HG02798 (cell line): Measurements from ENCODE around the gene ZBTB32.
A peak's percentile ranks its signal among the peaks of the same experiment; 100 is the strongest.

Experiments
- ATAC-seq: cut with Tn5 transposase; IDR thresholded peaks from one replicate; pipeline ENCODE4 v1.9.1; 2021; ENCODE audit warnings: mild to moderate bottlenecking; ENCODE audit not compliant: unreplicated experiment, poor library complexity

ZBTB32 gene

DNA sequence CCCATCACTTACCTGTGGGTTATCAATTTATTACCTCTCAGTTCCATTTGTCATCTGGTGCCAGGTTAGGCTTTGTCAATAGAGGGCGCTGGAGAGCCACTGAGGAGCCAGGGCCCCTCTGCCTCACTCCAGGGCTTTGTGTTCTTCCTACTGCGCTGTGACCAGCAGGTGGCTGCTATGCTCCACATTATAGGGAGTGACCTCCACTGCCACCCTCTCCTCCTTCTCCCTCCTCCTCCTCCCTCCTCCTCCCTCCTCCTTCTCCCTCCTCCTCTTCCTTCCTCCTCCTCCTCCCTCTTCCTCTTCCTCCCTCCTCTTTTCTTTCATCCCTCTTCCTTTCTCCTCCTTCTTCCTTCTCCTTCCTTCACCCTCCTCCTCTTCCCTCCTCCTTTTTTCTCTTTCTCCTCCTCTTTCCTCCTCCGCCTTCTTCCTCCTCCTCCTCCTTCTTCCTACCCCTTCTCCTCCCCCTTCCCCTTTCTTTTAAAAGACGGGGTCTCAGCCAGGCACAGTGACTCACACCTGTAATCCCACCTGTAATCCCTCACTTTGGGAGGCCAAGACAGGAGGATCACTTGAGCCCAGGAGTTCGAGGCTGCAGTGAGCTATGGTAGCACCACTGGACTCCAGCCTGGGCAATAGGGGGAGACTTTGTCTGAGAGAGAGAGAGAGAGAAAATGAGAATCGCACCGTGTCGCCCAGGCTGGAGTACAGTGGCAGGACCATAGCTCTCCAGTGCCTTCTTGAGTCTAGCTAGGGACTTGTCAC, 10.3 kb upstream of the ZBTB32 start:
- peak; percentile 92 for ATAC-seq

- ATAC-seq = no peak
Observed at GRCh38 chr19:35695895-35696422, 8.4 kb upstream of the ZBTB32 start.

- ATAC-seq = peak; percentile 37
Observed at GRCh38 chr19:35696835-35697234, 7.5 kb upstream of the ZBTB32 start.

- ATAC-seq = peak; percentile 98
Observed at GRCh38 chr19:35702223-35703012, 1.9 kb upstream of the ZBTB32 start.

DNA sequence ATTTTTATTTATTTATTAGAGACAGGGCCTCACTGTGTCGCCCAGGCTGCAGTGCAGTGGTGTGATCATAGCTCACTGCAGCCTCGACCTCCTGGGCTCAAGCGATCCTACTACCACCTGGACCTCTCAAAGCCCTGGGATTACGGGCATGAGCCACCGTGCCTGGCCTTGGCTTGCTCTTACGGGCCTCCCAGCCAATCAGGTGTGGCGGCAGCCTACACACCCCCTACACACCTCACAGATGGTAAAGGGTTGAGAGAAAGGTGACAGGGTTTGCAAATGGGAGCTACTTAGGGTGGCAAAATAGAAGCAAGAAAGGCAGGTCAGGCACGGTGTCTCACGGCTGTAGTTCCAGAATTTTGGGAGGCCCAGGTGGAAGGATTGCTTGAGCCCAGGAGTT, 1.0 kb upstream of the ZBTB32 start:
- no peak for ATAC-seq

- ATAC-seq = no peak
Observed at GRCh38 chr19:35708391-35708790, 4.0 kb downstream of the ZBTB32 start.

GRCh38 chr19:35710784-35711723, 6.7 kb downstream of the ZBTB32 start:
- ATAC-seq = peak; percentile 34

DNA sequence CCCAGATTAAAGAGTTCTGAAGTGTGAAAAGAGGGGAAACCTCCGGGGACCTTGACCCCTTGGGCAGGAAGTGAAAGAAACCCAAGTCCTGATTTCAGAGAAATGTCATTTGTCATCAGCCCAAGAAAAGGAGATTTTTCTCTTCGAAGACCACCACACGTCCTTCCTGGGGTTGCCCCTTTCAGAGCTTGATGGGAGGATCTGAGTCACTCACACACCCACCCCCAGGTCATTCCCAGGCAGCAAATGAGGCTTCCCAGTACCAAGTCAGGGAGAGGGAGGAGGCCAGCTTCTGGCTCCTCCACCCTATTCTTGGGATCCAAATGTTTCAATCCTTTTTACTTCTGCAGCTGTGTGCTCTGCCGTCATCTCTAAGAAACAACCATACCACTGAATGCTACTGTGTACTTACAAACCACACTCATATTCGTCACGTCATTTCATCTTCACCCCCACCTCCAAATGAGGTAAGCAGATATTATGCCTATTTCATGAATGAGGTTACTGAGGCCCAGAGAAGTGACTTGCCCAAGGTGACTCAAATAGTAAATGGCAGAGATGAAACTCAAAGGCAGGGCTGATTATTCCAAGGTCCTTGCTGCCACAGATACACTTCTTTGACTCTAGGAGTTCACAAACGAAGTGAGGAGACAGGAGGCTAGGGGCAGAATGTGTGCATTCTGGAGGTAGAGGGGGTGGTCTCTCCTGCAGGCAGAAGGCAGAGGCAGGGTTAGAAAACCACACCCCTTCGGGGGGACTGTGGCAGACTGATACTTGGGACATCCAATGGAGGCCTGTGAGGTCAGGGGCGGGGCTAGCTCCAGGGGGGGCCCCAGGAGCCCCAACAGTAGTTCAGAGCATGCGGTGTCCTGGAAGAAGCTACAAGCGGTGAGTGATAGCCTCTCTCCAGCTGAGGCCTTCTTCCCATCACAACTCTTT, 8.5 kb downstream of the ZBTB32 start:
- ATAC-seq = peak; percentile 14

GRCh38 chr19:35713506-35713850, 9.1 kb downstream of the ZBTB32 start:
- ATAC-seq = no peak

GRCh38 chr19:35713904-35714495, 9.6 kb downstream of the ZBTB32 start:
- no peak for ATAC-seq

- no peak for ATAC-seq
Observed at GRCh38 chr19:35714601-35715354, 10.4 kb downstream of the ZBTB32 start.

DNA sequence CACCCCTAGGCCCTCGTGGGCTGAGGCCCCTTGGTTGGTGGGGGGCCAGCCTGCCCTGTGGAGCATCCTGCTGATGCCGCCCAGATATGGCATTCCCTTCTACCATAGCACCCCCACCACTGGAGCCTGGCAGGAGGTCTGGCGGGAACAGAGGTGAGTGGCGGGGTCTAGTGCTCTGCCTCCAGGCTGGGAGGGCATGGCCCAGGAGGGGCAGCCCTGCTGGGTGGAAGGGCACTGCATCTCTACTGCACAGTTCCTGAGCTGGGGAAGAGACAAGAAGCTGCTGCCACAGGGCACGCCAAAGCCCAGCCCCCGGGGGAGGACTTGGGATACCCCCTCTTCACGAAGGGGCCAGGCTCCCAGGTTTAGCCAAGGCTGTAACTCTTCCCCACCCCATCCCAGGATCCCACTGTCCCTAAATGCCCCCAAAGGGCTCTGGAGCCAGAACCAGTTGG, 11.0 kb downstream of the ZBTB32 start:
- no peak for ATAC-seq

GRCh38 chr19:35715981-35716800, 11.8 kb downstream of the ZBTB32 start:
- peak; percentile 5 for ATAC-seq

- ATAC-seq = peak; percentile 74
Observed at GRCh38 chr19:35716801-35717664, 12.7 kb downstream of the ZBTB32 start.

DNA sequence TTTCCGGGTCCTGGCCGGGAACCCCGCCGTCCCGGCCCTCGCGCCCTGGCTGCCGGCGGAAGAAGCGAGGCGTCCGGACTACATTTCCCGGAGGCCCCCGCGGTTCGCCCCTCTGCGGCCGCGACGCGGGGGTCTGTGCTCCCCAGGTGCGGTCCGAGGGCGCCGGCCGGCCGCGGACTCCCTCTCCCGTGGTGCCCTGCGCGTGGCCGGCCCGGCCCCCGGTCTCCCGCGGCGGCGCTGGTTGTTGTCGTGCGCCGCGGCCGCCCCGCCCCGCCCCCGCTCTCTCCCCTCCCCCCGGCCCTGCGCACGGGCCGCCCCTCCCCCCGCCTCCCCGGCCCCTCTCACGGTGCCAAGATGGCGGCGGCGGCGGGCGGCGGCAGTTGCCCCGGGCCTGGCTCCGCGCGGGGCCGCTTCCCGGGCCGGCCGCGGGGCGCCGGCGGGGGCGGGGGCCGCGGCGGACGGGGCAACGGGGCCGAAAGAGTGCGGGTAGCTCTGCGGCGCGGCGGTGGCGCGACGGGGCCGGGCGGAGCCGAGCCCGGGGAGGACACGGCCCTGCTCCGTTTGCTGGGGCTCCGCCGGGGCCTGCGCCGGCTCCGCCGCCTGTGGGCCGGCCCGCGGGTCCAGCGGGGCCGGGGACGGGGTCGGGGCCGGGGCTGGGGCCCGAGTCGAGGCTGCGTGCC, 13.4 kb downstream of the ZBTB32 start, which contains the start of gene KMT2B:
KMT2B (plus strand) TSS at position 339 of the 680 bp plus-strand sequence; CDS start at position 355, 16 bp downstream.
- peak; percentile 1 for ATAC-seq
